NB4 (cell line): Measurements from ENCODE around the gene RHBDF1.
A peak's percentile ranks its signal among the peaks of the same experiment; 100 is the strongest.

Source experiments
- DNase-seq: peaks from one replicate; pipeline ENCODE4 v3.0.0; 2010; ENCODE audit warnings: low read depth
- H3K4me3 ChIP-seq: one replicate; pipeline ENCODE4 v1.5.1; 2011; ENCODE audit warnings: mild to moderate bottlenecking, low read depth, low read length, moderate library complexity
- CTCF ChIP-seq: IDR thresholded peaks from one replicate; pipeline ENCODE4 v1.5.1; 2012; ENCODE audit warnings: low read depth, low read length
- MYC ChIP-seq: IDR thresholded peaks from 2 replicates; pipeline ENCODE4 v1.6.1; 2011; ENCODE audit warnings: low read depth, low read length
- POLR2A ChIP-seq: IDR thresholded peaks from 2 replicates; pipeline ENCODE4 v1.6.1; 2011; ENCODE audit warnings: mild to moderate bottlenecking; ENCODE audit not compliant: insufficient read length; ENCODE audit errors: extremely low read depth
- TF ChIP-seq, protein P1 (sequence below): IDR thresholded peaks from 2 replicates; pipeline ENCODE4 v1.6.1; 2011; ENCODE audit warnings: low read depth, low read length

The RHBDF1 gene, protein sequence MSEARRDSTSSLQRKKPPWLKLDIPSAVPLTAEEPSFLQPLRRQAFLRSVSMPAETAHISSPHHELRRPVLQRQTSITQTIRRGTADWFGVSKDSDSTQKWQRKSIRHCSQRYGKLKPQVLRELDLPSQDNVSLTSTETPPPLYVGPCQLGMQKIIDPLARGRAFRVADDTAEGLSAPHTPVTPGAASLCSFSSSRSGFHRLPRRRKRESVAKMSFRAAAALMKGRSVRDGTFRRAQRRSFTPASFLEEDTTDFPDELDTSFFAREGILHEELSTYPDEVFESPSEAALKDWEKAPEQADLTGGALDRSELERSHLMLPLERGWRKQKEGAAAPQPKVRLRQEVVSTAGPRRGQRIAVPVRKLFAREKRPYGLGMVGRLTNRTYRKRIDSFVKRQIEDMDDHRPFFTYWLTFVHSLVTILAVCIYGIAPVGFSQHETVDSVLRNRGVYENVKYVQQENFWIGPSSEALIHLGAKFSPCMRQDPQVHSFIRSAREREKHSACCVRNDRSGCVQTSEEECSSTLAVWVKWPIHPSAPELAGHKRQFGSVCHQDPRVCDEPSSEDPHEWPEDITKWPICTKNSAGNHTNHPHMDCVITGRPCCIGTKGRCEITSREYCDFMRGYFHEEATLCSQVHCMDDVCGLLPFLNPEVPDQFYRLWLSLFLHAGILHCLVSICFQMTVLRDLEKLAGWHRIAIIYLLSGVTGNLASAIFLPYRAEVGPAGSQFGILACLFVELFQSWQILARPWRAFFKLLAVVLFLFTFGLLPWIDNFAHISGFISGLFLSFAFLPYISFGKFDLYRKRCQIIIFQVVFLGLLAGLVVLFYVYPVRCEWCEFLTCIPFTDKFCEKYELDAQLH

DNA sequence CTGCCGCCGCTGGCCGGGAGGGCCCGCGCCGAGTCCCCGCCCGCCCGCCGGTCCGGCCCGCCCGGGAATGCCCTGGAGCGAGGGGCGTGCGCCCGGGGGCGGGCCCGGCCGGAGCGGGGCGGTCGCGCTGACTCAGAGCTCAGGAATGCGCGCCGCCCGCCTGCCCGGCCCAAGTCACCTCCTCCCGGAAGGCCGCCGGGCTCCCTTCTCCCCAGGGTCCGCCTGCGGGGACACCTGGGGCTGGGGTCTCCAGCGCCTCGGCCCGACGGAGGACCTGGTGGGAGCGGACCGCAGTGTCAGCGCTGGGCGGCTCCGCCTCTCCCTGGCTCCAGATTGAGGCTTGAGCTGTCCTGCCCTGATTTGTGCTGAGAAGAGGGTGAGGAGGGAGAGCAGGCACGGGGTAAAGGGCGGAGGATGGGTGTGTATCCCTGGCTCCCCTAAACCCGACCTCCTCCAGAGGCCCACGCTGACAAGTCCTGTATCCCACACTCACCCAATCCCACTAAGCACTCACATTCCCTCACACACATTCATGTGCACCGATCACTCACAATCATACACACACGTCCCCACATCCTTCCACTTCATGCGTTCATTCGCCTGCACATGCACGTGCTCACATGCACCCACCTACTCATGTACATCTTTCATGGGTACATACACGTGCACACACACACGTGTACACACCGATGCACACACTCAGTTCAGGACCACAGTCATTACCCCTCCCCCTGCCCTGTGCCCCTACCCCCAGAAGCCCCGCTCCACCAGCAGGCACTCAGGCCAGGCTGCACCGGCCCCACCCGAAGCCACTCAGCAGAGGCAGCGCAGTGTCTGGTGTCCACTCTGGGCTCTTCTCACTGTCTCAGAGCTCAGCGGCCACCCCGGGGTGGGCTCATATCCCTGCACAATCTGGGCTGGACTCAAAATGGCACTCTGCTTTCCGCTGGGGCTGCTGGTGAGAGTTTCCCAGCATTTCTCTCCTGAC is at the start of gene RHBDF1:
Gene RHBDF1, minus strand, starts transcription at position 71 of the 988 bp plus-strand sequence. CDS start 7,616 bp downstream, outside the sequence.
- TF ChIP-seq CTCF, result no peak
- no peak for TF ChIP-seq POLR2A
- TF ChIP-seq, protein P1, sequence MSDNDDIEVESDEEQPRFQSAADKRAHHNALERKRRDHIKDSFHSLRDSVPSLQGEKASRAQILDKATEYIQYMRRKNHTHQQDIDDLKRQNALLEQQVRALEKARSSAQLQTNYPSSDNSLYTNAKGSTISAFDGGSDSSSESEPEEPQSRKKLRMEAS, result no peak
- DNase-seq, result peak; percentile 46
- no peak within 1 kb of the TSS for H3K4me3 ChIP-seq

- H3K4me3 ChIP-seq, result no peak overlapping the region
- no peak for DNase-seq
- TF ChIP-seq POLR2A (no peak), MYC (no peak), CTCF (no peak)
- TF ChIP-seq, protein P1, result no peak
Observed at GRCh38 chr16:120756-121155, 48.3 kb upstream of the RHBDF1 start.

DNA sequence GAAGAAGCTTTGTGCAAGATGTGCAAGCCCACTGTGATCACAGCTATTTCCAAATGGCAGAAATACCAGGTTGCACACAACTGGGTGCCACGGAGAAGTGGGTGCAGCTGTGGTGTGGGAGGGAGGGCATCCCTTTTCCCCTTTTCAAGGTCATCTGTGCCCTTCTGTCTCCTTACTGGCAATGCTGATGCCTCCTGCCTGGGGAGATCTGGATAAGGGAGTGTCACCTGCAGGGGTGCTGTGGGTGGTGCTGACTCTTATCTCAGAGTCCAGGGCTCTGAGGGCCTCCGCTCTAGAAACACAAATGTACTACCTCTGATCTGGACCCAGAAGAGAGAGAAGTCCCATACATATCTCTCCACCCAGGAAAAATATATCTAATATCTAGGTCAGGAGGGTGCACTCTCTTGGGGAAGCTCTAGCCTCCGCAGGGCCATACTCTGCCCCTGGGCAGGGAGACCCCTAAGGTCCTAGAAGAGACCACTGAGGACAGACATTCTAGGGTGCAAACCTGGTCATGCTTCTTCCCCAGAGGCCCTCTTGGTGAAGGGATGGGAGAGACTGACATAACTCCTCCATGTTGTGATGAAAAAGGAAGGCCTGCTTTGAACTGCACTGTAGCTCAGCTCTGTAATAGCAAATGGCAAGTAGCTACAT is 47.5 kb upstream of the RHBDF1 start:
- no peak overlapping the region for H3K4me3 ChIP-seq
- TF ChIP-seq POLR2A, result no peak
- TF ChIP-seq MYC, result no peak
- no peak for DNase-seq

GRCh38 chr16:119295-119694 is 46.9 kb upstream of the RHBDF1 start:
- DNase-seq, result no peak
- TF ChIP-seq, protein P1, result no peak
- TF ChIP-seq CTCF (no peak), MYC (no peak), POLR2A (no peak)

GRCh38 chr16:118857-119256 is 46.4 kb upstream of the RHBDF1 start:
- no peak for DNase-seq
- no peak overlapping the region for H3K4me3 ChIP-seq
- TF ChIP-seq POLR2A, result no peak
- TF ChIP-seq, protein P1, result no peak
- no peak for TF ChIP-seq CTCF
- TF ChIP-seq MYC, result no peak

More at GRCh38 chr16:119295-119694, 46.9 kb upstream of the RHBDF1 start:
- no peak overlapping the region for H3K4me3 ChIP-seq
